Testis (tissue), 2 donors: ENCODE data around the gene AQP7.

Experiments
- CTCF ChIP-seq, 3 experiments: fragments of 450-650 bp in 2 of 3; fragments of 200-600 bp in 1 of 3; sonication (generic) in 1 of 3; IDR thresholded peaks; one replicate each; pipeline ENCODE4 v1.5.1; 2016 to 2019; ENCODE audit warnings: antibody characterized with exemption in 3 of 3, mild to moderate bottlenecking in 2 of 3, moderate library complexity in 1 of 3
- POLR2A ChIP-seq: fragments of 450-650 bp; IDR thresholded peaks from one replicate; pipeline ENCODE4 v1.6.1; 2017; ENCODE audit warnings: antibody characterized with exemption, mild to moderate bottlenecking, moderate library complexity

- TF ChIP-seq CTCF (IDR thresholded peaks at IDR 0.05) = no peak
- TF ChIP-seq POLR2A = no peak
These were observed 37.4 kb upstream of the AQP7 start for GRCh38 chr9:33439731-33440130.
